ENCODE data around the gene PRKN. TPM values are rescaled to one million over a fixed set of nuclear protein-coding genes. Genes with fewer than 3 reads are reported as not detected.

PRKN gene
- total and polyA plus RNA-seq, 9 of the 15 experiments (the other 6 are each of a cell fraction or from before 2014, with no cell fraction given) = 0.03 to 0.96 (median 0.15) TPM; not detected in 2

- Histone ChIP-seq H3K9me3 (replicated peaks; ENCODE audit: control insufficient read depth, insufficient read depth, low read depth, low read length) (no peaks in the 10 kb centered on the region; the same call in 1 of the 2 replicates), H3K36me3 (ENCODE audit: control insufficient read depth, insufficient read depth, low read length) (no peaks in the 10 kb centered on the region), H3K27ac (ENCODE audit: extremely low read depth, low read depth, low read length) (no peak overlapping the region), H3K79me2 (ENCODE audit: control insufficient read depth, insufficient read depth, low read length) (no peaks in the 10 kb centered on the region), H3K4me2 (ENCODE audit: insufficient read depth, low read length) (no peak overlapping the region), H3K9ac (ENCODE audit: insufficient read depth in 1 of 2, low read depth in 2 of 2, low read length in 2 of 2) (no peak overlapping the region), H3K27me3 (ENCODE audit: control insufficient read depth in 2 of 2, insufficient read depth in 2 of 2, low read length in 2 of 2) (no peaks in the 10 kb centered on the region), H3K4me3 (no peak overlapping the region), H4K20me1 (replicated peaks; ENCODE audit: control insufficient read depth, insufficient read depth, low read length) (no peaks in the 10 kb centered on the region), H3K4me1 (replicated peaks in 1 of 2; ENCODE audit: control insufficient read depth in 2 of 2, insufficient read depth in 2 of 2, low read length in 2 of 2) (no peaks in the 10 kb centered on the region), H3K9me1 (ENCODE audit: control insufficient read depth, insufficient read depth, low read length) (no peaks in the 10 kb centered on the region), H2AFZ (ENCODE audit: low read depth, low read length) (no peak overlapping the region)
- ChIA-PET POLR2A (no interaction called here), CTCF (ENCODE audit: low intra/inter-chr PET ratio) (no interaction called here)
- whole genome bisulfite sequencing (ENCODE audit: insufficient coverage, low coverage, missing lambda C conversion rate) = 0% methylated on average over 1 of the region's 1 CpG
- intact Hi-C loops (cut with micrococcal nuclease) = no loop called here
- no peak for TF ChIP-seq ZNF76 (CRISPR knock-in tag; IDR thresholded peaks at IDR 0.05; ENCODE audit: borderline replicate concordance)
- TF ChIP-seq ZKSCAN8 (CRISPR knock-in tag; IDR thresholded peaks at IDR 0.05) = no peak
- no peak for TF ChIP-seq ZNF239 (CRISPR knock-in tag; IDR thresholded peaks at IDR 0.05)
- no peak for TF ChIP-seq ZNF253 (CRISPR knock-in tag; conservative IDR thresholded peaks at IDR 0.05)
- TF ChIP-seq TSHZ1 (CRISPR knock-in tag; IDR thresholded peaks at IDR 0.05) = no peak
- no peak for TF ChIP-seq TEAD4 (IDR thresholded peaks at IDR 0.05; ENCODE audit: low read length)
- no peak for TF ChIP-seq TEAD4 (CRISPR knock-in tag; IDR thresholded peaks at IDR 0.05; ENCODE audit: borderline replicate concordance)
- TF ChIP-seq NELFE (IDR thresholded peaks at IDR 0.05; ENCODE audit: insufficient read depth, insufficient read length) = no peak
- TF ChIP-seq GTF2B (IDR thresholded peaks at IDR 0.05; ENCODE audit: extremely low read depth, insufficient read length) = no peak
- TF ChIP-seq SIN3B (IDR thresholded peaks at IDR 0.05; ENCODE audit: low read depth) = no peak
- no peak for FAIRE-seq
- BruUV-seq (replicated peaks) = no TSS peak
- in situ Hi-C loops (cut with MboI) = no loop called here
- DNase-seq (ENCODE audit: extremely low read depth in 1 of 4, low spot score in 3 of 4) = no peak
- ATAC-seq = no peak
These were observed 86.8 kb downstream of the PRKN start for GRCh38 chr6:162640756-162641155.
